ENCODE measurements around the gene SLC44A5.
"Not testable (repeated sequence)": the region's sequence is repeated elsewhere in the genome, so short reads cannot be mapped to it uniquely, and the experiment has no call there.

SLC44A5 gene

DNA sequence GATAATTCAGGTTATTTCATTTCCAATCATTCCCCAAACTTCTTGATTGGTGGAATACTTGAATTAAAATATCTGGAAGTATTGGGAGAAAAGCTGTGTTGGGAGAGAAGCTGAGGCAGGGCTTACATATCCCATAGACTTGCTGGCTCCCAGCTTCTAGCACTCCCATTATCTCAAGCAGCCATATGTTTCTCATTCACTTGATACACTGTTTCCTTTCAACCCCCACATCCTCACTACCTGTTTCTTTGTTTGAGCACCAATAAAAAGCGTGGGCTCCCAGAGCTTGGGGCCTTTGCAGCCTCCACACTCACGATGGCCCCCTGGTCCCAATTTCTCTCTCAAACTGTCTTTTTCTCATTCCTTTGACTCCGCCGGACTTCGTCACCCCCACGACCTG is 256.6 kb downstream of the SLC44A5 start:
- not testable (repeated sequence) for FAIRE-seq

DNA sequence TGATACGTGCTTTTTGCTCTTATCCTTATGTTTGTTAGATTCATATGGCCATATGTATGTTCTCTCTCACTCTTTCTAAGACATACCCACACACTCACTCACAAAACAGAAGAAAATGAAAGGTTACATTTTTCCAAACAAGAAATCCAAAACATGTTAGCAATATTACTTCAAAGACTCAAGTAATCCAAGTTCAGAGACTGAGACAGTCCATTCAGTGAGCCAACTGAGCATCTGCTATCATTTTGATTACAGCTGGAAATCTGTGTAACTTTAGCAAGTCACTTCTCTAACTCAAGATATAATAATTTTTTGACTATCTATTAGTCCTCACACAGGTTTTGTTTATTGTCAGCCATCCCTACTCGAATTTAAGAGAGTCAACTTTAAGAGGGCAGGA is 257.9 kb downstream of the SLC44A5 start:
- no peak for FAIRE-seq

DNA sequence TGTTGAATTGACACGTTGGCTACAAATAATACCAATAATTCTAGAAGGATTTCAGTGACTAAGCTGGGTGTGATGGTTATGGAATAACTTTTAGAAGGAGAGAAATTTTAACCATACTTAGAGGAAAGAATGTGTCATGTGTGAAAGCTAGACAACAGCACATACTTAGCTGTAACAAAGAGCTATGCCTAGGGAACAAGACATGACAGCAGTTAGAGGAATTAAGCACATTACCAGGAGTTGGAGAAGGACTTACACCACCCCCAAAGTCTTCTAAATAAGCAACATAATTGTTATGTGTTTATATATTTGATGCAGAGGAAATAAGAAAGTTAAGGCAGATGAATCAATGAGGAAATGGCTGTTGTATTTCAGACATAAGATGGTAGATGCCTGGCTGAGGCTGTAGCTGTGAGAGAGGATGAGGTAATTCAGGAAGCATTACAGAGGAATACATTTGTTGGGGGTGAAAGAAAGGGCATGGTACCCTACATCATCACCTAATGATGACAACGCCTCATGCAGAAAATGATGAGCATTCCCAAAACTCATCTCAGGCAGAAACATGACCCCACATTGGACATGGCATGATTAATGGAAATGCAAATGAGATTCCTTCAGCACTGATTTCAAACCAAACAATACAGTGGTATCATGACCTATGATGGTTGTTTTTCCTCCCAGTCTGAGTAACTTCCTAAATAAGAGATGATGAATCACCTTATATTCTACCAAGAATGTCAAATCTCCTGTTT is 265.2 kb downstream of the SLC44A5 start:
- FAIRE-seq = no peak

DNA sequence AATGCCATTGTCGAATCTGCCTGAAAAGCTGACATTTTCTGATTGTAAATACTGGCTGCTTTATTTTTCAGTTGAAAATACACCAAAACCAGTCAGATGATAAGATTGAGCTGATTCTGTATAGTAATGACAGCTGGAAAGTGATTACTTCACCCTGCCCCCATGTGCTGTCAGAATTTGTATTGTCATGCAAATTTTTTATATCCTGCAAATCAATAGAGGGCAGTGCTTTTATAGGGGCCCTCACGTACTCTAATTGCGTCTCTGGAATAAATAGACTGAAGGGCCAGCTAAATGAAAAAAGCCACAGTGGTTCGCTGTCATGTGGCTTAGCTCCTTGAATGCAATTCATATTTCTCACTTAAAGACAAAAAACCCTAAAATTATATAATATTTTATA is 268.1 kb downstream of the SLC44A5 start:
- no peak for FAIRE-seq

DNA sequence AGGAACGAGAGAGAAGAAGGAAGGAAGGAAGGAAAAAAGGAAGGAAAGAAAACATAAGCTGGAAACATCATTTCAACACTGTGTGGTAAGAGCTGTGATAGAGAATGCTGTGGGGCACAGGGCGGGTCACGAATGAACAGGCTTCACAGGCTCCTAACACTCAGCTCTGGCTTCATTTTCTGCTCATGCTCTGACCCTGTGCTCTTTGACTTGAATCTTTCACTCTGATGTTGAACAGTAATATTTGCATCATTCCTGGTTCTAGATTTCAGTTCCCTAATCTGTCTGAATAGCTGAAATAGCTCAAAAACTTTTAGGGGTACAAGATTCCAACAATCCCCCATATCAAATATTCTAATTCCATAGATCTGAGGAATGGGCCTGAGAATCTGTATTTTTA is 269.4 kb downstream of the SLC44A5 start:
- FAIRE-seq = no peak

DNA sequence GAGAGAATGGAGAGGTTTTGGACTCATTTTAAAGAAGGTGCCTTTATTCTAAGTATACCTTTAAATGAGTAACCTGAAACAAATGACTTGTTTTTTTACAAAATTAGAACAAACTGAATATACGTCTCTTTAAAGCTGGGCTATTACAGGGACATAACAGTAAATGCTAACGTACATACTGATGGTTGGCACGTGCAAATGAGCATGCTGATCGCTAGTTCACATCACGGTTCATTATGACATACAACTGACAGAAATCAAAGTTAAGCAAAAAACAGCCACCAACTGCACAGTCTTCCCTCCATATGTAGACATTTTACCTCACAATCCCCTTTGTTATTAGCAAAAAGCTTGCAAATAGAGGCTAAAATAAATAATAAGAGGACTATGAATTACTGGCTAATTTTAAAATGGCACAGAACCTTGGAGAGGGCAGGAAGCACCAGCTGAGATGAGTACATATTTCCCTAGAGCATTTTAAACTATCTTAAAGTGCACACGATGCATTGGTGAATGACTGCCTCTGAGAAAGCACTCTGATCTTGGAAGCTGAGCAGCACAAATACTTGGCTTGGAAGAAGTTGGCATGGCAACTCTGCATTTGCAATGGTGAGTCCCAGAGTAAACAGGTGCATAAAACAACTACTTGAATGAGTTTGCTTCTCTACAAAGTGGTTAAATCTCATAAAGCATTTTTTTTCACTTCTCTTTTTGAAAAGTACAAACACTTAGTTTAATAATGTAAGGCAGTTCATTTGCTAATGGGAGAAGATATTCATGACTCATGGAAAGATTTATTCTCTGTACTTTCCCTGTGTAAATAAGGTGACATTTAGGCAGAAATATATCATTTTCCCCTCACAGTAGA is 272.1 kb downstream of the SLC44A5 start:
- no peak for FAIRE-seq

DNA sequence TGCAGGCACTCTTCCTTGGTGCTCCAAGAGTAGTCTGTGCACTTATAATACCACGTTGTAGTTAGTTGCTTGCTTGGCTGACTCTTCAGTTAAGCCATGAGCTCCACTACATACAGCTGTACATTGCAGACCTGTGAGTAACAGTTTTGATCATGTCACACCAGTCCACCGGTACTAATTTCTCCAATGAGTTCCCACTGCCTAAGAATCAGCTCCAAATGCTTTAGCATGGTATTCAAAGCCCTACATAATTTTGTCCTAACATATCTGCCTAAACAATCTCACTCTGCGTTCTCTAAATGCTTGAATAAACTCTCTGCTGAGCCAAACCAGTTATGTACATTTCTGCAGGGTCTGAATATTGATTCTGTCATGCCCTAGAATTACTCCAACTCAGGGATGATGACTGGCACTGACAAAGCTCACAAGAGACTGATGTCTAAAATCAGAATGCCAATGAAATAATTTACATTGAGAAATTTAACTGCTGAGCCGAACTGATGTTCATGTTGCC is 276.0 kb downstream of the SLC44A5 start:
- FAIRE-seq = no peak

DNA sequence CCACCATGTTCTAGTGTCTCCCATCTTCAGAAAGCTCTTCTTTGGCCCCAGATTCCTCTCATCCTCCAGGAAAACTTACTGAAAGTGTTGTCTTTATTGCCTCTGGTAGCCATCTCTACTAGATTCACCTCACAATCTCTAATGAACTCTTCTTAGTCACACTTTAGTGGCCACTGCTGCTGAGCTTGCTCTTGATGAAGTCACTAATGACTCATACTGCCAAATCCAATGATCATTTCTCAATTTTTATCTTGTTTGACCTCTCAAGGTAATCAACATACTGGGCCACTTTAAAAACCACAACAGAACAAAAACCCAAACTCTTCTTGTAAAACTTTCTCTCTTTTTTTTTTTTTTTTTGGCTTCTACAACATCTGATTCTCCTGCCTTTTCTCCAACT is 280.3 kb downstream of the SLC44A5 start:
- FAIRE-seq = no peak

DNA sequence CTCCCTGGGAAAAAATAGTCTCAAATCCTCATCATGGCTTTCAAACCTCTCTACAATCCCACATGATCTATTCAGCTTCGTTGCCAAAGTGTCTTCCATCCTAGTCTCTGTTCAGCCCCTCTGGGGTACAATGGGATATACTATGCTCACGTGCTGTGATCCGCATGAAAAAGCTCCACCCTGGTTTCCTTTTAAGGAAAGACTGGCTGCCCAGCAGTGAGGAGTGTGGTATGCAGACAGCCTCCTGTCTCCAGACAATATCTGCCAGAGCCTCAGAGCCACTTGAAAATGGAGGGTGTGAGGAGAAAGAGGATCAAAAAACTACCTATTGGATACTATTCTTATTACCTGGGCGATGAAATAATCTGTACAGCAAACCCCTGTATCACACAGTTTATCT is 282.2 kb downstream of the SLC44A5 start:
- no peak for FAIRE-seq

DNA sequence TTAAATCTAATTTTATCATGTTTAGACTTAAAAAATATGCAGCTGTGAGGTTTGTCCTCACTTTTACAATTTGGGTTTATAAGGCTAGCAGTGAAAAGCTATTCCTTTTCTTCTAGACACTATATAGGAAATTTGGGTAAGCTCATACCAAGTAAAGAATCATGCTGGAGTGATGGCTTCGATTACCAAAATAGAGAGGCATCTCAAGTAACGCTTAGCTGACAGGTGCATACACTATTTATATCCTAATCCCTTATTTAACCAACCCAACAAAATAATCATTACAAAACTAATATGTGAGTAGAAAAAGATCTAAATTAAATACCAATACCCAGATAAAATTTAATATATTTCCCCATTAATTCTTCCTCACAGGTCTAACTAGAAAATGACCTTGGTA is 283.5 kb downstream of the SLC44A5 start:
- FAIRE-seq = no peak

DNA sequence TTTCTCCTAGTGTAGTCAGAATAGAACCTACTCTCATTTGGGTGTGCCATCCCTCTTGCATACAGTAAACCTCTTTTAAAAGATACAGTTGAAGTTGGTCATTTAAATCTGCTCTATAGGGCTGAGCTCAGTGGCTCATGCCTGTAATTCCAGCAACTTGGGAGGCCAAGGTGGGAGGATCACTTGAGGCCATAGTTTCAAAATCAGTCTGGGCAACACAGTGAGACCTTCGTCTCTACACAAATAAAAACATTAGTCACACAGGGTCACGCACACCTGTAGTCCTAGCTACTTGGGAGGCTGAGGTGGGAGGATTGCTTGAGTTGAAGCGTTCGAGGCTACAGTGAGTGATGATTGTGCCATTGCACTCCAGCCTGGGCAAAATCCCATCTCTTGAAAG is 292.9 kb downstream of the SLC44A5 start:
- FAIRE-seq = no peak

DNA sequence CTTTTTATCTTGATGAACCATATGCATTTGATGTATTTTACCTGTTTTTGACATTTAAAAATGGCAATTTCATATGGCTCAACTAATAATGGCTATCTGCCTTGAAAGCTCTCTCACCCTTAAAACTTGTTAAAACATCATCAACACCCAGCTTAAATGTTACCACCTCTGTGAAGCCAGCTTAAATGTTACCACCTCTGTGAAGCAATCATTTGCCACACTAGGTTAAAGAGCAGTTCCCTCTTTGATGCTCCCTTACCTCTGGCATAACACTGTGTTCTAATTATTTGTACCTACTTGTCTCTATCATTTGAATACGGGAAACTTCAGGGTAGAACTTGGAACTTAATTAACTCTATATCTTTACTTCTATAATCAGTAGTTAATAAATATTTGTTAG is 294.7 kb downstream of the SLC44A5 start:
- FAIRE-seq = no peak

DNA sequence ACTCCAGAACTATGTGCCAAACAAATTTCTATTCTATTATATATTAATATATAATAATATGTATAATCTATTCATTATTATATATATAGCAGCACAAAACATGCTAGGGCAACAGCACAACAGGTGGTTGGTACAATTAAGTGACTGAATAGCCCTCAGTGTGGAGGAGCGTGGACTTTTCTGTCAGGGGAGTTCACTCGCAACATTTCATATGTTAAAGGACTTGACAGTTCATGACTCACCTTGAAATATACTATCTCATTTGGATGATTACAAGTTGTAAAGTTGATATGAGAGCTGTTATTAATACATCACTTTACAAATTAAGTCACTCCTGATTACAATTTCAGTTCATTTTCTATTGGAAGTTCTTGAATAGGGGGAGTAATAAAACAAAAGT is 298.3 kb downstream of the SLC44A5 start:
- FAIRE-seq = no peak

DNA sequence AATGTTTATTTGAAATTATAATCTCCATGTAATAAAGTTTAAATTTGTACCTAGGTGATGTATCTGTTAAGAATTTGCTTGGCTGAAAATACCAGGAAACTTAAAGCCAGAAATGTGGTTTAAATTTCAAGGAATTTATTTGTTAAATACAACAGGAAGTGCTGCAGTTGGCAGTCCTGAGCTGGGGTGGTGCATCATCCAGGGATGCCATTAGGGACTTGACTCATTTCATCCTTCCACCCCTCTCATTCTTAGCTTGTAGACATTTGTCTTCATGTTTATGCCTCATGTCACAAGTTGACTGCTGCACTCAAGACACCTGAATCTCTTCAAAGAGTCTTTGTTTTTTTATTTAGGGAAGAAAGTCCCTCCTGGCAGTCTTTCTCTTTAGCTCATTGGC is 300.8 kb downstream of the SLC44A5 start:
- FAIRE-seq = no peak

DNA sequence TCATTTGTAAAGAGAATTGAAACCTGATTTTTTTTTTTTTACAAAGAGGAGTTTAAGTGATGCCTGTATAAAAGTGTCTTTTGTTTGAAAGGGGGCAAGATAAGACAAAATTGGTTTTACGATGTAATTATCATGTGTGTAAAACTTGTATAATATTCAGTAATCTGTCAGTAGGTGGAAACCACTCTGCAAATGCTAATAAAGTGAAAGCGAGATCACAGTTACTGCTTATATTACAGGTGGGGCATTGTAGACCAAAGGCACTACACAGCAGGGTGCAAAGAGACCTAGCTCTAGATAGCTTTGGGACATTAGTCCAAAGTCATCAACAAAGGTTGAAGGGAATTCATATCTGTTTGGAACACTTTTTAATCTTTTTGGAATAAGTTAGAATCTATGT is 302.5 kb downstream of the SLC44A5 start:
- no peak for FAIRE-seq

DNA sequence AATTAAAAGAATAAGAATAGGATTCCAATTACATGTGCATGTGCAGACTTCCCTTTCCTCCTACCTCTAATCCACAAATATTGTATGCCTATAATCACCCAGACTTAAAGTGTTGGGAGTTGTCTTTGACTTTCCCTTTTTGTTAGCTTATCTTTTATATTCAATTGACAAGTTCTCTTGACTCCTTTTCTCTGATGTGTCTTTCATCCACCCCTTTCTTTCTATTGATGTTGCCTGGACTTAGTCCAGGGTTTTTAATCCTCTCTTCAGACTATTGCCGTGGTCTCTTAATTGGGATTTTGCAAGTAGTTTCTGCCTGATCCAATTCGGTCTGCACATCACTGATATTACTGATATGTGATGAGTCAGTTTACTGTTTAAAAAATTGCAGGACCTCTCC is 305.9 kb downstream of the SLC44A5 start:
- FAIRE-seq = no peak

DNA sequence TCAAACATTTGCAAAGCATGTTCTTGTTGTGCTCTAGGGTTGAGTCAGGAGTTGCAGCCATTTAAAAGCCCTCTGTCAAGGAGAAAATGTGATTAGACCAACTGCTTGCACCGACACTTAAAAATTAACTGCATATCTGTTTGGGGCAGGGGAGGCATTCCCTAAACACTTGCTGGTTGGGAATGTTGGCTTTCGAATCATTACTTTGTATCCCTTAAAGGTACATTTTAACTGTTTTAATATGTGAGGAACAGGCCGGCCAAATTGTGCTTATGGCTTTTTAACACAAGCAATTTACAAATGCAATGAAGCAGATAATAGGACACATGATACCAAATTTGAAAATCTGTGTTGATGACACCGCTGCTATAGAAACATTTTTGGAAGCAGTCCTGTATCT is 317.6 kb downstream of the SLC44A5 start:
- FAIRE-seq = no peak

DNA sequence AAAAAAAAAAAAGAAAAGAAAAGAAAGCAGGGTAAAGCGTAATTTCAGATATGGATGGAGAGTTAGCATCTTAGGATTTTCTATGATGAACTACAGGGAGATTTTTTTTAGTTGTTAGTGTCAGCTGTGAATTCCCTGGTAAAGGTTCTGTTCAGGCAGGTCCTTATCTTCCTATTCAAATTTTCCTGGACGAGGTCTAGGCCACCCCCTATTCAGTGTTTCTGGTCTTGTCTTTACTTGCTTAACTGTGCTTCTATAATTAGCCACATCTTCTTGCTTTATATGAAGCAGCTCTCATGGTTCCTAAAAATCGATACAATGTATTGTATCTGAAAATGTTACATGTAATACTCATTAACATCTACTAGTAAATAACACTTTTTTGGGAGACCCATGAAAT is 318.9 kb downstream of the SLC44A5 start:
- FAIRE-seq = no peak

DNA sequence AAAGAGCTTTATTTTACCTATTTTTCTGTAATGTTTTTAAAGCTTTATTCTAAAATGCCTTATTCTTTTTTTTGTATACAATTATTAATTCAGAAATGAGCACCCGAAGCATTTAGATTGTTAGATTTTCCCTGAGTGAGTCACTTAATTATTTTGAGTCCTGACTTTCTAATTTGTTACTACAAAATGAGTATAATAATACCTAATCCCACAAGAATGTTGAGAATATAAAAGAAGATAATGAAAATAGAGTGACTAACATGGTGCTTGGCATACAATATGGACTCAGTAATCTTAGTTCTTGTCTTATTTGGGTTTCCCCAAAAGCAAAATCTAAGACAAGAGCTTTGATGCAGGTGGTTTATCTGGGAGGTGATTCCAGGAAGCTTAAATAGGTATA is 334.5 kb downstream of the SLC44A5 start:
- no peak for FAIRE-seq

DNA sequence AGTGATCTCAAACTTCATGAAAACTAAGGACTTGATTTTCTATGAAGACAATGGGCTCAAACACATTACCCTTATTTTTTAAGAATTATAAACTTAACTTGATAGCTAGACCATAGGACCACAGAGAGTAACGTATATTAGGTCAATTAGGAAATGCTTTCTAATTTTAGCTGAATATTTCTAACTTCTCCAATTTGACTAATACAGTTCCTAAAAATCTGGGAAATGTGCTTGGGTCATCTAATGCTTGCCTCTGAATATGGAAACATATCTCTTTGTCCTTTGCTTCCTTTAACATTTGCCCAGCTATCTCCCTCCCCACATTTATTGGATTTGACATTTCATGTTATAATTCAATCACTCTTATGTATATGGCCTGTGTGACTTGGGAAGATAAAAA is 335.3 kb downstream of the SLC44A5 start:
- FAIRE-seq = no peak

DNA sequence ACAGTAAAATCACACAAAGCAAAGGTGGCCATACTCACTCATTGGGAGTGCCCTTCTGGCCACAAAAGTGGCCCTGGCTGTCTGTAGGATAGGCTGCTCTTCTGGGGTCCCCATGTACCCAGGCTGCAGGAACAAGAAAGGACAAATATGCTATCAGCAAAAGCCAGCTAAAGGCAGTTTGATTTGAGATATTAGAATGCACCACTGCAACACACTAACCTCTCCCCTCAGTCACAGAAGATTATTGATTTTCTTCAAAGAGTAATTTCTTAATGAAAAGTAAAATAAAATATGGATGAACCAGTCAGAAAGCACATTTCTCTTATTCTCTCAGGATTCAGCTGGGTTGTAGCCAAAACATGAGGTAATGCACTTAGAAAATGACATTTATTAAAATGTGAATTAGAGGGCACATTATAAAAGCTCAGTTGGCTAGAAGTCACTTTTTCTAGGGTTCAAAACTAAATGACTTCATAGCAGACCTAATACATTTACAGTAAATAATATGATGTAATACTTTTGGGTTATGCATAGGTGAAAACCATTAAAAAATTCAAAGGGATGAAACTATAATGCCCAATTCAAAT is 335.9 kb downstream of the SLC44A5 start:
- FAIRE-seq = no peak

DNA sequence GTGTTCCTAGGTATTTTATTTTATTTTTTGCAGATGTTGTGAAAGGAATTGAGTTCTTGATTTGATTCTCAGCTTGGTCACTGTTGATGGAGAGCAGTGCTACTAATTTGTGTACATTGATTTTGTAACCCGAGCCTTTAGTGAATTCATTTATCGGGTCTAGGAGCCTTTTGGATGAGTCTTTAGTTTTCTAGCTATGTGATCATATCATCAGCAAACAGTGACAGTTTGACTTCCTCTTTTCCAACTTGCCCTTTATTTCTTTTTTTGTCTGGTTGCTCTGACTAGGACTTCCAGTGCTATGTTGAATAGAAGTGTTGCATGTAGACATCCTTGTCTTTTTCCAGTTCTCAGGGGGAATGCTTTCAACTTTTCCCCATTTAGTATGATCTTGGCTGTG is 337.8 kb downstream of the SLC44A5 start:
- no peak for FAIRE-seq

DNA sequence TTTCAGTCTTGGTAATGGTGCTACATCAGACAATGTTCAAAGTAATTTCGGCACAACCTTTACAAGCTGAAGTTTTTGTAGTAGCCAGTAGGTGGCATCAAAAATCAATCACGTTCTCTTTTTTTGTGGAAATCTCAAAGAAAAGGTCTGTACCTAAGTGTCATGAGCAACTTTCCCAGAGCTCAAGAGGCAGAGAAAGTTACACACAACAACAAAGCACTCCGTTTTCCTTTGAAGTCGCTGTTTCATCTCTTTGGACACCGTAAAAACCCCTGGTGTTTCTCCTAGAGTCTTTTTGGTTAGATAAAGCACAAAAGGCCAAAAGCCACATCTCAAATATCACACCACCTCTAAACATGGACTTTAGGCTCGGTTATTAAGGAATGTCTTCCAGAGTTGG is 345.1 kb downstream of the SLC44A5 start:
- peak; percentile 43 for FAIRE-seq

DNA sequence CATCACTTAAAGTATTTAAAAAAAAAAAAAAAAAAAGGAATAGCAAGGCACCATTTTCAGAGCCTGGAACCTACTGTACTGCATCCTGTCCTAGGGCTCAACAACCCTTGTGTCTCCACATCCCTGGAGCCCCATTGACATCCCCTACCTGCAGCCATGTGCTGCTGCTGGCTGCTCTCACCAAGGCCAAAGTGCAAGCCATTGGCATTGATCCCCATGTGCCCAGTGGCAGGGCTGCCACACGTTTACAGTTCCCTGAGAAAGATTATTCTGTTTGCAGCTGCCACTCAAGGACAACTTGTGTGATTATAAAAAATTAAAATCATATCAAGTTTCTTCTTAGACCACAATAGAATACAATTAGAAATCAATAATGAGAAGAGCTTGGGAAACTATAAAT is 346.8 kb downstream of the SLC44A5 start:
- no peak for FAIRE-seq

Measured in TTC549 (cell line).